ENCODE results near the gene EP400.

GRCh38 chr12:132020292-132020691, 70.5 kb downstream of the EP400 start:
- TF ChIP-seq CTCF (conservative IDR thresholded peaks at IDR 0.05; ENCODE audit: low read depth, low read length), result no peak
- no peak for TF ChIP-seq EZH2 (IDR thresholded peaks at IDR 0.05; ENCODE audit: borderline replicate concordance, low read depth, low read length, poor library complexity, severe bottlenecking)
